Measurements from ENCODE around the gene VARS2. TPM values are rescaled to one million over a fixed set of nuclear protein-coding genes. Genes with fewer than 3 reads are reported as not detected.

VARS2 gene
- total and polyA plus RNA-seq, 2 donors (not counting 3 experiments of a cell fraction or from before 2014, with no cell fraction given): 17.8 to 34.3 TPM

DNA sequence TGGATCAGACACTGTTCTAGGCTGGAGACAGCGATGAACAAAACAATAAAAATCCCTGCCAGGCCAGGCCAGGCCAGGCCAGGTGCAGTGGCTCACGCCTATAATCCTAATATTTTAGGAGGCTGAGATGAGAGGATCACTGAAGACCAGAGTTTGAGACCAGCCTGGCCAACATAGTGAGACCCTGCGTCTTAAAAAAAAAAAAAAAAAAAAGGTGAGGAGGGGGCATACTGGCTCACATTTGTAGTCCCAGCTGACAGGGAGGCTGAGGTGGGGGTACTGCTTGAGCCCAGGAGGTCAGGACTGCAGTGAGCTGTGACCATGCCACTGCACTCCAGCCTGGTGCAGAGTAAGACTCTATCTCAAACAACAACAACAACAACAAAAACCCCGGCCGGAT, 31.2 kb downstream of the VARS2 start:
- Histone ChIP-seq H3K79me2 (ENCODE audit: control insufficient read depth, insufficient read depth, low read length) (no peaks in the 10 kb centered on the region), H3K9me1 (replicated peaks; ENCODE audit: control insufficient read depth, extremely low read depth, insufficient read depth, low read length) (no peaks in the 10 kb centered on the region), H3K4me2 (ENCODE audit: insufficient read depth, low read length) (no peak overlapping the region), H4K20me1 (replicated peaks; ENCODE audit: control insufficient read depth, extremely low read depth, insufficient read depth, low read length) (no peaks in the 10 kb centered on the region), H3K9ac (replicated peaks; ENCODE audit: extremely low read depth, insufficient read depth, low read length) (no peak overlapping the region), H3K4me3 (replicated peaks in 1 of 3; ENCODE audit: insufficient read depth in 1 of 3, low read depth in 1 of 3, low read length in 3 of 3) (no peak overlapping the region), H3K27me3 (ENCODE audit: control insufficient read depth in 2 of 2, insufficient read depth in 2 of 2, low read length in 2 of 2) (peaks cover 8 to 18% of the 10 kb centered on the region in 2 experiments), H3K27ac (ENCODE audit: insufficient read depth, low read depth, low read length) (no peak overlapping the region), H3K9me3 (replicated peaks; ENCODE audit: control insufficient read depth, insufficient read depth, low read length) (no peaks in the 10 kb centered on the region), H3K36me3 (ENCODE audit: control insufficient read depth in 2 of 2, extremely low read depth in 1 of 2, insufficient read depth in 2 of 2, low read length in 2 of 2) (no peaks in the 10 kb centered on the region), H3K4me1 (ENCODE audit: control insufficient read depth, extremely low read depth, insufficient read depth, low read length) (no peaks in the 10 kb centered on the region), H2AFZ (ENCODE audit: low read depth, low read length) (no peak overlapping the region)
- dilution Hi-C loops (cut with MboI; ENCODE audit: extremely low pct_ligation_motif_present, low sequenced_read_pairs) (no loop called here), intact Hi-C loops (cut with micrococcal nuclease) (no loop called here)
- TF ChIP-seq MAX (IDR thresholded peaks at IDR 0.05; ENCODE audit: insufficient read depth, insufficient read length) (no peak), GATA2 (IDR thresholded peaks at IDR 0.05; ENCODE audit: insufficient read depth, insufficient read length, low read depth, low read length) (no peak), JUN (IDR thresholded peaks at IDR 0.05; ENCODE audit: borderline replicate concordance, insufficient read depth, insufficient read length, low read depth) (no peak), EZH2 (IDR thresholded peaks at IDR 0.05; ENCODE audit: borderline replicate concordance, low read depth, low read length, severe bottlenecking) (no peak), POLR2AphosphoS5 (IDR thresholded peaks at IDR 0.05; ENCODE audit: insufficient read depth, low read depth, low read length) (no peak), POLR2A (IDR thresholded peaks at IDR 0.05; ENCODE audit: low read depth, low read length) (no peak), FOS (IDR thresholded peaks at IDR 0.05; ENCODE audit: borderline replicate concordance, insufficient read depth, low read length) (no peak), MYC (IDR thresholded peaks at IDR 0.05; ENCODE audit: low read depth, low read length) (no peak)
- TF ChIP-seq, protein P1, sequence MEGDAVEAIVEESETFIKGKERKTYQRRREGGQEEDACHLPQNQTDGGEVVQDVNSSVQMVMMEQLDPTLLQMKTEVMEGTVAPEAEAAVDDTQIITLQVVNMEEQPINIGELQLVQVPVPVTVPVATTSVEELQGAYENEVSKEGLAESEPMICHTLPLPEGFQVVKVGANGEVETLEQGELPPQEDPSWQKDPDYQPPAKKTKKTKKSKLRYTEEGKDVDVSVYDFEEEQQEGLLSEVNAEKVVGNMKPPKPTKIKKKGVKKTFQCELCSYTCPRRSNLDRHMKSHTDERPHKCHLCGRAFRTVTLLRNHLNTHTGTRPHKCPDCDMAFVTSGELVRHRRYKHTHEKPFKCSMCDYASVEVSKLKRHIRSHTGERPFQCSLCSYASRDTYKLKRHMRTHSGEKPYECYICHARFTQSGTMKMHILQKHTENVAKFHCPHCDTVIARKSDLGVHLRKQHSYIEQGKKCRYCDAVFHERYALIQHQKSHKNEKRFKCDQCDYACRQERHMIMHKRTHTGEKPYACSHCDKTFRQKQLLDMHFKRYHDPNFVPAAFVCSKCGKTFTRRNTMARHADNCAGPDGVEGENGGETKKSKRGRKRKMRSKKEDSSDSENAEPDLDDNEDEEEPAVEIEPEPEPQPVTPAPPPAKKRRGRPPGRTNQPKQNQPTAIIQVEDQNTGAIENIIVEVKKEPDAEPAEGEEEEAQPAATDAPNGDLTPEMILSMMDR (IDR thresholded peaks at IDR 0.05; ENCODE audit: extremely low read depth in 1 of 2, insufficient read depth in 1 of 2, low read depth in 1 of 2, low read length in 2 of 2): no peak
- BruUV-seq (replicated peaks): no TSS peak
- DNase-seq (ENCODE audit: low read depth, low spot score): no peak
- ChIA-PET POLR2A (no interaction called here), CTCF (interaction anchor here (0.9 to 1.3 kb wide), 2 partner anchors 123 to 142 kb away, joined by 3 read pairs; no protein-coding TSS in a partner anchor)
- FAIRE-seq: no peak
